HG03575 (cell line): ENCODE results near the gene MVD.

Experiments used
- ATAC-seq: cut with Tn5 transposase; IDR thresholded peaks from one replicate; pipeline ENCODE4 v1.9.1; 2021; ENCODE audit not compliant: unreplicated experiment, insufficient number of reproducible peaks, low FRiP score; ENCODE audit errors: extremely low read depth

MVD gene

DNA sequence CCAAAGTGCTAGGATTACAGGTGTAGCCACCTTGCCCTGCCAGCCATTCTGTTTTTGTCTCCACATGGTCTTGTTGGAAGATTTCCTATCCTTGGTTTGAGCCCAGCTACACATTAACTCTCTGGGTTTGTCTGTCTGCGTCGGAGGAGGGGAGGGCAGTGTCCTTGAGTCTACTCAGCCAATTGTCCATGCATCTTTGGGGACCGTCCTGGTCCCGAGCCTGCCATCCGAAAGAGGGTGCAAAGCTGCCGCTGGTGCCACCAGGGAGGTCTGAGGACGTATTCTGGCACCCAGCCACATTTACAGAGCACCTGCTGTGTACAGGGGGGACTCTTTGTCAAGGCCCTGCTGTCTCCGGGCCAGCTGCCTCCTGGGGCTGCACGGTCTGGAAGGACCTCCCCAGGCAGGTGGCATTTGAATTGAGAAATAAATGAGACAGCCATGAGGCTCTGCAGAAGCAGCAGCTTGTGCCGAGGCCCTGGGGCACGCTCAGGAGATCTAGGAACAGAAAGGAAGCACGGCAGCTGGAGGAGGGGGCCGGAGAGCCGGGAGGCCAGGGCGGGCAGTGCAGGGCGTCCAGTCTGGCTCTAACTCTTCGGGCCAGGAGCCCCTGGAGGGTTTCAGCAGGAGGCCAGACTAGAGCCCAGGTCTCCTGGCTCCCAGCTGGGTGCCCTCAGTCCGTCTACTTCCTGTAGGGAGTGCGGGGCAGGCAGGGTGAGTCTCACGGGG lies 13.5 kb downstream of the MVD start:
- no peak for ATAC-seq

DNA sequence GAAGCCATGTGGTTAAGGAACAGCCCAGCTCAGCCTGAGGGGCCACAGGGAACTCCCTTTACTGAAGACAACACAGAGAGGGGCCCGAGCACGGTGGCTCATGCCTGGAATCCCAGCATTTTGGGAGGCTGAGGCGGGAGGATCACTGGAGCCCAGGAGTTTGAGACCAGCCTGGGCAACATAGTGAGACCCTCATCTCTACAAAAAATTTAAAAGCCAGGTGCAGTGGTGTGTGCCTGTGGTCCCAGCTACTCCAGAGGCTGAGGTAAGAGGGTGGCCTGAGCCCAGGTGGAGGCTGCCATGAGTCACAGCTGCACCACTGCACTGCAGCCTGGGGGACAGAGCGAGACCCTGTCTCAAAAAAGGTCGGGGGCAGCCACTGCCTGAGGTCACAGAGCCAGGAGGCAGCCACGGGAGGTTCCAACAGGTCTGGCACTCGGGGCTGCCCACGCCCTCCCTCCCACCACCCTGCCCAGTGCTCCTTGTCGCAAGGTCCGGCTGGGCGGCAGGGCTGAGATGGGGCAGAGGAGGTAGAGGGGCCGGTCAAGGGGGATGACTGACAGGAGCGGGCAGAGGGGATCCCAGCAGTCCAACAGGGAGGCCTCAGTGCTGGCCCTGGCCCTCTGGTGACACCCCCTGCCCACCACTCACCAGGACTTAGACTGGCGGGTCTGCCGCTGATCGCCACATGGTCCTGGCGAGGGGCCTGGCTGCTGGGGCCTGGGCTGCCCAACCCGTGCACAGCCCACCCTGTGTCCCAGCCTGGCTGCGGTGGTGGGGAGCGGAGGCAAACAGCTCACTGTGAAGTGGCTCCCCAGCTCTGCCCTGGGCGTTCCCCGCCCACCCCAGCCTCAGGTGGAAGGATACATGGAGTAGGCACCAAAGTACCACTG lies 15.5 kb downstream of the MVD start:
- ATAC-seq: no peak

DNA sequence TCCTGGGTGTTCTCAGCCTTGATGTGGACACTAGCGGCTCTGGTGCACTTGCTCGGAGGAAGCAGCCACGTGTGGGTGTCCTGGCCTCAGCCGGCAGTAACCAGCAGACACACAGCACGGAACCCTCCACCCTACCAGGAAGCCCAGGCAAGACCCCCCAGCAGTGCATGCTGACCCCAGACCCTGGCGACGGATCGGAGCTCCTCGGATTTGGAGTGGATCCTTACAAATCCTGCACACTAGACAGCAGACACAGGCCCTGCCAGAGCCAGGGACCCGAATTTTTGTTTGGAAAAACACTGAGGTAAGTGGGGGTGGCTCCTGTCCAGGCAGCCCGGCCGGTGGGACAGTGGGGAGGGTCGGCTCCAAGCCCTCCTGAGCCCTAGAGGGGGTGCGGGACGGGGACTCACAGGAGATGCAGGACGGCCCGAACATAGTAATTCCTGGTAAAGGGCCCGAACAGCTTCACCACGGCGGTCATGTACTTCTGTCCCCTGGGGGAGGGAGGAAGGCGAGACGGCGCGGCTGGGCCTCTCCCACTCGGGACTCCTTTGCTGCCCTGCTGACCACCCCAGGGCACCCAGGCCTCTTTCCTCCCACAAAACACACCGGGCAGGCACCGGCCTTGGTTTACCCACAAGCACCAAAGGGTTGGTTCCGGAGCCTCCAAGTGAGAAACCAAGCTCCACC lies 16.4 kb downstream of the MVD start:
- ATAC-seq: no peak

DNA sequence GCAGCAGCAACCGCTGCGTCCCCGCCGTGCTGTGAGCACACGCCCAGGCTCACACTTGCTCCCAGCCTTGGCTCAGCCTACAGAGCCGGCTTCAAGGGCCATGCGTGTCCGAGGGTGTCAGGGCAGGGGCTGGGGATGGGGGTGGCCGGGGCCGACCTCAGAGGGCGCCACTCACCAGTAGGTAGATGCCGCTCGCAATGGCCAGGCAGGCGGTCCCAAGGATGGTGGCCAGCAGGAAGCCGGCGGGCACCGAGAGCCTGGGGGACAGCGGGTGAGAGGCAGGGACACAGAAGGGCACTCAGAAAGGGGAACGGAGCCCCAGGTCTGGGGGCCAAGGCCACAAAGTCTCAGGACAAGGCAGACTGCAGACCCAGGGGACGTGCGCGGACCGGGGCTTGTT lies 16.9 kb downstream of the MVD start:
- ATAC-seq: no peak

DNA sequence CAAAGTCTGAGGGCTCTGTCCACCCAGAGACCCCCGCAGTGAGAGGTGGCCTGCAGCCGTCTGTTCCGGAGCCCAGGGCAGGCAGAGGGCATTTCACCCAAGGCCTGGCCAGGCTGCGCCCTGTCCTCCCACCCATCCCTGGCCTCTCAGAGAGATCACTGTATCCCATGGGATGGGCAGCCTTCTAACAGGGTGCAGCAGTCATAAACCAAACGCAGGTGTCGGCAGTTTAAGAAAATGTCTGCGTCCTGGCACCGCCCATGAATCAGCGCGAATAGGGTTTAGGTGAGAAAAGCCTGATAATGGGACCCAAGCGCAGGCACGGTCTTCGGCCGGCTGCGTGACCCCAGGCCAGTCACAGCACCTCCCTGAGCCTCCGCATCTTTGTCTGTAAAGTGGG lies 17.4 kb downstream of the MVD start:
- no peak for ATAC-seq

DNA sequence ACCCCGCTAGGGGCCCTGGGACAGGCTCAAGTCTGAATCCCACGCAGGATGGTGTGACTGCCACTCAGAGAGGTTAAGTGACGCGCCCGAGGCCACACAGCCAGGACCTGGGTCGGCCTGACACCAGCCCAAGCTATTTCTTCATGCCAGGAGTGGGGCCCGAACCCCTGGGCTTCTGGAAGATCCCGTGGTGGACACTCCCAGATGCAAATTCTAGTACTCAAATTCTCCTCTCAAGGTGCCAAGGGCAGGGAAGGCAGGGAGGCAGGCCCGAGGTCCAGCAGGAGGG lies 19.3 kb downstream of the MVD start:
- no peak for ATAC-seq

DNA sequence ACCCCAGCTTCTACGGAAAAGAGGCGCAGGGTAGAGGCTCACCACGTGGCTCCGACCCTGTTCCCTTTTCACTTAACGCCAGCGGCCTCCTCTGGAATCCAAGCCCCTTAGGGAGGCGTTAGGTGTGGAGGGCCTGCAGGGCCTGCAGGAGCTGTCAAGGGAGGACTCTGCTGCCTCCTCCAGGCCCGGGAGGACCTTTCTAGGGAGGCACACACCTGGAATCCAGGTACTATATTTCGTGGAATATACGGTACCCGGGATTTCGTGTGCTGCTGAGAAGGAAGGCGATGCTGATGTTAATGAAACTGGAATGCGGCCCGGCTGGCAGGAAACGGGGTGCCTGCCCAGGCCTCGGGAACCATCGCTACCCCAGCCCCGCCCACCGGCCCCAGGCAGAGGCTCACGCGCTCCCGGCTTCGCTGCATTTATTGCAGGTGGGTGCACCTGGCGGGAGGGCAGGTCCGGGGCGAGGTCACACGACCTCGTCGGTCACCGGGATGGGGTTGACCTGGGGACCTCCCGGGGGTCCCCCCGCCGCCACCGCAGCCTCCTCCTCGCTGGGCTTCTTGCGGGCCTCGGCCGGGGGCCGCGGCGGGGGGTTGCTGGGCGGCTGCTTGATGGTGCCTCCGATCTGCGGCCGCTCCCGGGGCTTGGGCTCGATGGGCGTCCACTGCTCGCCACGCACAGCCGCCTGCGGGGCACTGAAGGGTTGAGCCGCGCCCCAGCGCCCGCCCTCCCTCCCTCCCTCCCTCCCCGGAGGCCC lies 19.8 kb downstream of the MVD start:
- ATAC-seq: no peak

DNA sequence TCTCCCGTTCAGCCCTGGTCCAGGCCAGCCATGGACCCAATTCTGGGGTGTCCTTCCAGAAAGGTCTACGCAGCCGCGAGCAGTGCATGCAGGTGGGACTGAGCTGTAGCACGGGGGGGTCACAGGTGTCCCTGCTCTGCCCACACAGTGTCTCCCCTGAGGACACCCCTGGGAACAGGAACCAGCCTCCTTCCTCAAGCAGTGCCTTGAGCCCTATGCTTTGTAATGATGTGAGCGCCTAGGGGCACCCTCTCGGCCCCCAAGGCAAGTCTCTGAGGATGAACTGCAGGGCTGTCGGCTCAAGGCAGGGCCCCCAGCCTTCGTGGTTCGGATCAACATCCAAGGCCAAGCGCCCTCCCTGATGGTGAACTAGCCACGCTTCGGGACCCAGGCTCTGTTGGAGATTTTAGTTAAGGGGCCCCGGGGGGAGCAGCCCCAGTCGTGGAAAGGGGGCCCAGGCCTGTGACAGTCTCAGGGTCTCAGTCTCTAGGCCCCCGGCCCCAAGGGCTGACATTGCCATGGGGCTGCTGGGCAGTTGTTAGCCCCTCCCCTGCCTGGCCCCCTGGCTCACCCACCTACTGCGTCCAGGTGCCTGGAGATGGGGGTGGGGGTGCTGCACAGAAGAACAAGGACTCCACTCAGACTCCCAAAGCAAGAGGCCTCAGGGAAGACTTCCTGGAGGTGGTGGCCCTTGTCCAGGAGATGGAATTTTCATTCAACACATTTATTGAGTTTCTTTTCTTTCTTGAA lies 22.2 kb downstream of the MVD start:
- ATAC-seq: no peak

DNA sequence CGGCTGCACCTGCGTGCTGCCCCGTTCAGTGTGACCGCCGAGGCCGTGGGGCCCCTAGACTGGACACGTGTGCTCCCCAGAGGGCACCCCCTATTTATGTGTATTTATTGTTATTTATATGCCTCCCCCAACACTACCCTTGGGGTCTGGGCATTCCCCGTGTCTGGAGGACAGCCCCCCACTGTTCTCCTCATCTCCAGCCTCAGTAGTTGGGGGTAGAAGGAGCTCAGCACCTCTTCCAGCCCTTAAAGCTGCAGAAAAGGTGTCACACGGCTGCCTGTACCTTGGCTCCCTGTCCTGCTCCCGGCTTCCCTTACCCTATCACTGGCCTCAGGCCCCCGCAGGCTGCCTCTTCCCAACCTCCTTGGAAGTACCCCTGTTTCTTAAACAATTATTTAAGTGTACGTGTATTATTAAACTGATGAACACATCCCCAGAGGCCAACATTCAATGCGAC lies 22.8 kb downstream of the MVD start:
- ATAC-seq: no peak

DNA sequence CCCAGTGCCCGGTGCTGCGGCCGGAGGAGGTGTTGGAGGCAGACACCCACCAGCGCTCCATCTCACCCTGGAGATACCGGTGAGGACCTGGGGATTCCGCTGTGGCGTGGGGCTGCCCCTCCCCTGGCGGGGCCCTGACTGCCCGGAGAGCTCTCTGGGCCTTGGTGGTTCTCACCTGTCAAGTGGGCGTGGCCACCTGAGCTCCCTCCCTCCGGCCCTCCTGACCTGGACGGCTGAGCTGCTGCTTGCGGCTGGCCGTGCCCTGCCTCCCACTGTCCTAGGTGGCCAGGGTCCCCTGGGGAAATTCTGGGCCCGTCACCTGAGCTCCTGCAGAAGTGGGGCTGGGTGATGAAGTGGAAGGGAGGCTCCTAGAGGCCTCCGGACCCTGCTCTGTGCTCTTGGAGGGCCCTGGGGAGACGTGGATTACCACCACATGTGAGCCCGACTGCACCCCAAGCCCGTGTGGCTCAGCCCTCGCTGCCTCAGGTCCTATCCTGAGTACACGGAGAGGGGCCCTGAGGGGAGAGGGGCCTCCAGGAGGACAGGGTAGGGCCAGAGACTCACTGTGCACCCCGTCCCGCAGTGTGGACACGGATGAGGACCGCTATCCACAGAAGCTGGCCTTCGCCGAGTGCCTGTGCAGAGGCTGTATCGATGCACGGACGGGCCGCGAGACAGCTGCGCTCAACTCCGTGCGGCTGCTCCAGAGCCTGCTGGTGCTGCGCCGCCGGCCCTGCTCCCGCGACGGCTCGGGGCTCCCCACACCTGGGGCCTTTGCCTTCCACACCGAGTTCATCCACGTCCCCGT lies 23.5 kb downstream of the MVD start:
- ATAC-seq: no peak

DNA sequence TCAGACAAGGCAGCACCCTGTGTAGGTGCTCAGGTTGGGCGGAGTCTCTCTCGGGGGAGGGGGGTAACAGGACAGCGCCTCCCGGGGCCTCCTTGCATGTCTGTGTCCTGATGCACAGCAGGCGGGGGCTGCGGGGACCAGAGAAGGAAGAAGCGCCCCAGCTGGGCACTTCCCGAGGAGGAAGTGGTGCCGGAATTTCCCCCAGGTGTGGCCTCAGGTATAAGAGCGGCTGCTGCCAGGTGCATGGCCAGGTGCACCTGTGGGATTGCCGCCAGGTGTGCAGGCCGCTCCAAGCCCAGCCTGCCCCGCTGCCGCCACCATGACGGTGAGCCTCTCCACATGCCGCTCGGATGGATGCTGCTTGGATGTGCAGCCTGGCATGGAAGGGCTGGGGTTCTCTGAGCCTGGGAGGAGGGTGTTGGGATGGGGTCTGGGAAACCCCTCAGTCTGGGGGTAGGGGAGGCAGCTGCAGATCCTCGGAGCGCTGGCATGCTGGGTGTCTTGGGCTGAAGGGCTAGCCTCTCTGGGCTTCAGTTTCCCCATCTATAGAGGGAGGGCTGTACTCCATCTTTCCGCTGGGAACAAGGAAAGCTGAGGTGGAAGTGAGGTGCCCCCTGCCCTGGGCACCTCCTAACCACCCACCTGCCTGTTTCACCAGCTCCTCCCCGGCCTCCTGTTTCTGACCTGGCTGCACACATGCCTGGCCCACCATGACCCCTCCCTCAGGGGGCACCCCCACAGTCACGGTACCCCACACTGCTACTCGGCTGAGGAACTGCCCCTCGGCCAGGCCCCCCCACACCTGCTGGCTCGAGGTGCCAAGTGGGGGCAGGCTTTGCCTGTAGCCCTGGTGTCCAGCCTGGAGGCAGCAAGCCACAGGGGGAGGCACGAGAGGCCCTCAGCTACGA lies 24.3 kb downstream of the MVD start, which contains the start of gene IL17C:
IL17C (plus strand) TSS at position 250 of the 908 bp plus-strand sequence; CDS start at position 320, 70 bp downstream.
- ATAC-seq: no peak

DNA sequence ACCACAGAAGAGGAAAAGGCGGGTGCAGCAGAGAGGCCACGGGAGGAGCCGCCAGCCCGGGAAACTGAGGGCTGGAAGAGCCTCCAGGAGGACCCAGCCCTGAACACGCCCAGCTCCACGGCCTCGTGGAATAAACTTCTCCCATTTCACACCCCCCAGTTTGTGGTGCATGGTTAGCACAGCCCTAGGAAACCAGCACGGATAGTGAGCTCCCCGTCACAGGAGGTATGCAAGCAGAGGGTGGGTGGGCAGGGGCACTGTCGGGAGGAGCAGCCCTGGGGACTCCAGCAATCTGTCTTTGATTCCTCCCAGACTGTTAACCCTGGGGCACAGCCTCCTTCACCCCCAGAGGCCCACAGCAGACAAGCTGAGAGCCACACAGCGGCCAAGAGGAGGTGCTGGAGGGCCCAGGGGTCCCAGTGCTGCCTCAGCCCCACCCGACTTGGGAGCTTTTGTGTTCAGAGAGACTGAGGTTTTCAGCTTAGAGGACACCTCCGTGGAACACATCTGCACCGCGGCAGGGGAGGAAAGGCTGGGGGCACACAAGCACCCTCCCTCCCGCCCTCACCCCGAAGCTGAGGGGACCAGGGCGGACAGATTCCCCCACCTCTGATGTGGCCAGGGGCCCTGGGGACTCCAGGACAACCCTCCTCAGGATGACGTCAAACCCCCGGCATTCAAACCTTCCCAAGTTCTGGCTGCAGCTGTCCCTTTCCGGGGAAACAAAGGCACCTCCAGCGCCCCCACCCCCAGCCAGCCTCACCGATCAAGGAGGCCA lies 26.2 kb downstream of the MVD start:
- no peak for ATAC-seq

DNA sequence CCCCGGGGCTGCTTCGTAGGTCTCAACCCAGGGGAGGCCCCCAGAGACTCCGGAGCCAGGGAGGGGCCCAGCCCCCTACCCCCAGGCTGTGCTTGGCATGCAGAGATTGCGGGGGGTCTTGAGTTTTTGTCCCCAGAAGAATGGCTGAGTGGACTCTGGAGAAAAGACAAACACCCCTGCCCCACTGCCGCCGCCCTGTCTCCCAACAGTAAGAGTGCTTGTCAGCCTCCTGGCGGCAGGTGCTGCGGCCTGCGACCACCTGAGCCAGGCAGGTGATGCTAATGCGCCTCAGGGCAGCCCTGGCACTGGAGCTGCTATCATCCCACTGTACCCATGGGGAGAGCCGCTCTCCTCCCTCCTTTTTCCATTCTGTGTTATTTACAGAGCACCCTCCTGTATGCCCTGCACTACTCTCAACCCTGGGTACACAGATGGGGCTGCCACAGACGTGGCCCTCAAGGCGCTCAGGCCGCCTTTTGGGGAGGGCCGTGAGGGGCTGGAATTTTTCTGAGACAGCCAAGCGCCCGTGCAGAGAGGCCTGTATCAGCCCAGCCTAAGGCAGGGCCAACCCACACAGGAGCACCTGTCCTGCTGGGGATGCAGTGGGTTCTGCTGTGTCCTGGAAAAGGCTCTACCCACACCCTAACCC lies 27.1 kb downstream of the MVD start:
- ATAC-seq: no peak

DNA sequence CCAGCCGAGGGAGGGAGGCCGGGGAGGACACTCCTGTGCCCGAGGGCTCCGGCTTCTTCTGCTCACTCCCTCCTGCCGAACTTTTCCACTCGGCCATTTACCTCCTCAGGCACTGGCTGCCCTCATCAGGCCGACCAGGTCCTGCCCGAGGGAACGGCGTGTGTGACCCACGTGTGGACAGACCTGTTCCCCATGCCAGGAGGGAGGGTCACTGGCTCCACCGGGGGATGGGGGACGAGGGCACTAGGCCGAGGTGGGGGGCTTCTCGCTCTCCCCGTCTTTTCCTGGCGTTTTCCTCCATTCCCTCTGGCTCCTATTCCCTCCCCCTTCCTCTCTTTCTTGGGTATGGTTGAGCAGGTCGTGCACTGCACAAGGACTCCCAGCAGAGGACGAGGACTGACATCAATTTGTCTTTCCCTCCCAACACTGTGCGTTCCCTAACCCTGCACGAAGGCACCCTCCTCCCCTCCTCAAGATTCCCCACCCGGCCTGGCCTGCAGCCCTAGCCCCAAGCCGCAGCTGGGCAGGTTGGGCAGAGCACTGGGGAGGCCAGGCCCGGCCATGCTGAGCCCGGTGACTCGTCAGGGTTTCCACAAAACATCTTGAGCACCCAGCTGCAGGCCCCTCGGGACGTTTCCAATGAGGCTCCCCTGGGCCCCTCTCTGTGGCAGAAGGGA lies 27.8 kb downstream of the MVD start:
- no peak for ATAC-seq
